Measurements from ENCODE around the gene CACNA1I.
"Not testable (repeated sequence)": the region's sequence is repeated elsewhere in the genome, so short reads cannot be mapped to it uniquely, and the experiment has no call there.

CACNA1I gene

DNA sequence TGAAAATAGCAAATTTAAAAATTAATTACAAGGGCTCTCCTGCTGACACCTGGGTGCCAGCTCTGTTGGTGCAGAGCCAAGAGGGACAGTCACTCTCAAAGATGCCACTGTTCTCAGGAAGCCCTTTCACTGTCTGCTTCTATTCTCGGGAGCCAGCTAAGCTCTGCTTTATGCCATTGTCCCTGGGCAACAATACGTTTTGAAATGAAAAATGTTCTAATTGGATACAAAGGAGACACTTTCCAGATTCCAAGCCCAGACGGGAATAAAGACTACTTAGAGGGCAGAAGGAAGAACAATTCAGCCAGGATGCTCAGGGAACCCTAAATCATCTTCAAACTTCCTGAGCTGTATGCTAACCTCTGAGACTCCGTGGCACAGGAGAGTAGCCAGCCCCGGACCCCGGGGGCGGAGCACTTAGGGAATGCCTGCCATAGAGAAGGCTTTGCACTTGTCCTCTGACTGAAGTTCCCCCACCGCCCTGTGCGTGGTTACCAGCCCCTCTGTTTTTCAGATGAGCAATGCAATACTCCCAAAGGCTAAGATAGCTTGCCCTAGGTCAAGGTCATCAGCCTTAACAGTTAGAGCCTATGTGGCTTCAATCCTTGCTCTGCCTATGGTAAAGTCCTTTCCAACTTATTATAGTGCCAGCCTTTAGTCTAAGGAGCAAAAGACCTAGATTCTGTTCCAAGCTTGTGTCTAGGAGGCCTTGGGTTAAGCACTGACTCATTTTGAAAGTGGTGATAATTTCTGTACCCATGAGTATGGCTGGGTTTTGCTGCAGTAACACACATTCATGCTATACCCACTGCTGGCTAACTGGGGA, 150.9 kb downstream of the CACNA1I start:
- DNase-seq (ENCODE audit: low read depth): no peak

DNA sequence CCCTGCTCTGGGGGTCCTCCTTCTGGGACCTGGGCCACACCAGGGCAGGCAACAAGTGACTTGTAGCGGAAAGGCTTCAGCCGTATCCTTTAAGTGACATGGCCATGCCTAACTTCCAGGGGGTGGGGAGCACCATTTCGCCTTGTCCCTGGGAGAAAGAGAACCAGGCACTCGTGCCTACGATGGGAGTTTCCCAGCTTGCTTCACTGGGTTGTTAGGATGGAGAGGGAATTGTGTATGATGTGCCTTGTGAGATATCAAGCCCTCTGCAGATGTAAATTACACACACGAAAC, 151.4 kb downstream of the CACNA1I start:
- DNase-seq (ENCODE audit: low read depth): no peak

DNA sequence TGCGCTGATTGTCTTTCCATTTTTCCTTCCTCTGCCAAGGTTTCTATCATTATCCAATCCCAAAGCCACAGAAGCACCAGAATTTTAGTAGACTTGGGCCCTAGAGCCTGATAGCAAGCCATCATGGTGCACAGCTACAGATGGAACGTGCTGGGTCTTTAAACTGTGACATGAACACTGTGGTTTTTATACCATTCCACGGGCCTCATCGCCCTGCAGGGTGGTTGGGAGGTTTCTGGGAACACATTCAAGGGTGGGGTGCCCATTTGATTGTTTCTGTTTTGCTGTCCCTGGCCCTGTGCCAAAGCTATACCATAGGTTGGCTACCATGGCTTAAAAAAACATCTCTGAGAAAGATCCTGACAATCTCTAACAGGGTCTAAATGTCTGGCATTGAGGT, 151.9 kb downstream of the CACNA1I start:
- no peak for DNase-seq (ENCODE audit: low read depth)

DNA sequence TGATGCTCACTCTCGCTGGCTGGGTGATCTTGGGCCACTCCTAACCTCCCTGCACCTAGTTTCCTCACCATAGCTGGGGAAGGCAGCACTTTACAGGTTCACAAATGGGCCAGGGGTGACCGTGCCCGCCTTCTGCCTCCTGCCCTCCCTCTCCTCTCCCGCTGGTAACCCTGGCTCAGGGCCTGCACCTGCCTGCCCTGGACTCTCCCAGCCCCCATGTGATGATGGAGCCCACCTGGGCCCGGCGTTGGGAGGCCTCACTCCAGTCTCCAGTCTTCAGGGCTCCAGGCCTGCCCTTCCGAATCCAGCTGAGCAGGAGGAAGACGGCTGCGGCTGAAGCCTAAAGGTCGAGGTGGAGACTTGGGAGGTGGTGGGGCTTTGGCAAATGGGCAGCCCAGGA, 152.9 kb downstream of the CACNA1I start:
- no peak for DNase-seq (ENCODE audit: low read depth)

- DNase-seq (ENCODE audit: low read depth): no peak
These were observed 153.4 kb downstream of the CACNA1I start for GRCh38 chr22:39723899-39724351.

GRCh38 chr22:39724390-39724789, 153.8 kb downstream of the CACNA1I start:
- no peak for DNase-seq (ENCODE audit: low read depth)

DNA sequence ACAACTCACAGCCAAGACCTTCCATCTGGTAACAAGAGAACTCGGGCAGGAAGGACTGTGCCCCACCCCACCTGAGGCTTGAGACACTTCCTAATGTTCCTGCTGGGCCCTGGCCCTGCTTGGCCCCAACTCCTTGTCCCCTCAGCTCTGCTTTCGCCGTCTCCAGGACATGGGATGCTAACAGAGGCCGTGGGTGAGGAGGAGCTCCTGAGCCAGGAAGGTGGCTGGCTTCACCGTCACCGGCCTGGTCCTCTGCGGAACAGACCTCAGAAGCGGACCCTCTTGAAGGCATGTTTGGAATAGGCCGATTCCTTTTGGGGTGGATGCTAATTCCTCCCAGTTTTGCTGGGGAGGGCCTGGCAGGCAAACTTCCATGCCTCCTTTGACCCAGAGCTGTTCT, 154.3 kb downstream of the CACNA1I start:
- no peak for DNase-seq (ENCODE audit: low read depth)

- no peak for DNase-seq (ENCODE audit: low read depth)
These were observed 154.9 kb downstream of the CACNA1I start for GRCh38 chr22:39725351-39726035.

- no peak for DNase-seq (ENCODE audit: low read depth)
These were observed 157.0 kb downstream of the CACNA1I start for GRCh38 chr22:39727541-39727940.

DNA sequence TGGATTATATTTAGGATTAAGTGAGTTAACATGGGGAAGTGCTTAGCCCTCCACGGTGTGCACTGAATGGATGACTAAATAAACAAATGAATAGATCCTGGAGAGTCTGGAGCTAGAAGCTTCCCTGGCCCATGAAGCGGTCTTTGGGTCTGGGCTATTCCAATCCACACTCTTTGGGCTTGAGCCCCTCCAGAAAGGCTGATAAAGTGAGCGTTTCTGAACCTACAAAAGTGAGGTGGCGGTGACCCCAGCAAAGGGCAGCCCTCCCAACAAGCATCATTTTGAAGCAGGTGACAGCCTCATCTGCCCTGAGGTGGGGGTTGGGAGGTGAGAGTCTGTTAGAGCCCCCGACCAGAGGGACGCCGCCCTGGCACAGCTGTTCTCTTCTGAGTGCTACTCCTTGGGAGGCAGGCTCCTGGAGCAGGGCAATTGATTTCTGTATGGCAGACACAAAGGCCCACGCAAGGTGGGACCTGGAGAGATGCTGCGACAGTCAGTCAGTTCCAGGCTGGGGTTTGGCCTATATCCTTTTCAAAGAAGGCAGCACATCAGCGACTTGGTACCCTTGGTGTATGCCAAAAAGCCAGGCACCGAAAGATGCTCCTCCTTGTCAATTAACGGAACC, 157.8 kb downstream of the CACNA1I start:
- DNase-seq (ENCODE audit: low read depth): no peak

DNA sequence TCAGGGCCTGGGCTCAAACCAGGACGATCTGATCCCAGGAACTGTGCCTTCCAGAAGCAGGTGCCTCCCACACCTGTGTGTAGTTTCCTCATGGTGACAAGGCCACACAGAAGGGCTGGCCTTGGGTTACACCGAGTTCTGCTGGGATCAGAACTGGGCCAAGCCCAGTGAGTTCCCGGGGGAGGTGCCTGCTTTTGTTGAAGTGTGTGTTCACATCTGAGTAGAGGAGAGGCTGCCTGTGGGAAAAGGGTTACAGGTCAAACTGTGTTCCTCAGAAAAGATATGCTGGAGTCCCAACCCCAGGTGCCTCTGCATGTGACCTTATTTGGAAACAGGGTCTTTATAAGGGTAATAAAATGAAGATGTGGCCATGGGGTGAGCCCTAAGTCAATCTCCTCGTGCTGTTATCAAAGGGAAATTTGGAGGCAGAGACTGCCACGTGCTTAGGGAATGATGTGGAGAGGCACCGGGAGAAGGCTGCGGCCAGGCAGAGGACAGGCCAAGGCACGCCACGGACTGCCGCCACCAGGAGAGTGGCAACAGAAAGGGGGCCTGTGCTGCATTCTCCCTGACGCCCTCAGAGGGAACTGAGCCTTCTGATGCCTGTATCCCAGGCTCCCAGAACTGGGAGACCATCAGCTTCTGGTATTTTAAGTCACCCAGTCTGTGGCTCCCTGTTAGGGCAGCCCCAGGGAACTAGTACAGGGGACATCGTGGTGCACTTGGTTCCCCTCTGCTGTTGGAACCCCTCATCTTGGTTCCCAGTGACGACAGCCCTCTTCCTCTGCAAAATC, 158.8 kb downstream of the CACNA1I start:
- no peak for DNase-seq (ENCODE audit: low read depth)

DNA sequence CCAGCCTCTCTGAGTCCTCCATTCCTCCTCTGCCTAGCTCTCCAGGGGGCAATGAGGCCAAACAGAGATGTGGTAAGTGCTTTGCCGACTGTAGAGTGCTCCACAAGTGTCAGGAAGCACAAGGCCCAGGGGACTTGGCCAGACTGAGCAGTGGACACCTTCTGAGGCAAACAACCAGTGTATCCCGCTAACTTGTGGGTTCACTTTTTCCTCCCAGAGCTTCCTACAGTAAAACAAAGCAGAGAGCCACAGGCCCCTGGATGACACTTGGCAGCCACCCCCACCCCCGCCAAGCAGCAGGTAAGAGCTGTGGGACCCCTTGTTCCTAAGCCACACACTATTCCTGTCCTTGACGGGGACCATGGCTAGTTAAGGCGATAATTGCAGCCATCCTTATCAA, 160.9 kb downstream of the CACNA1I start:
- DNase-seq (ENCODE audit: low read depth): no peak

DNA sequence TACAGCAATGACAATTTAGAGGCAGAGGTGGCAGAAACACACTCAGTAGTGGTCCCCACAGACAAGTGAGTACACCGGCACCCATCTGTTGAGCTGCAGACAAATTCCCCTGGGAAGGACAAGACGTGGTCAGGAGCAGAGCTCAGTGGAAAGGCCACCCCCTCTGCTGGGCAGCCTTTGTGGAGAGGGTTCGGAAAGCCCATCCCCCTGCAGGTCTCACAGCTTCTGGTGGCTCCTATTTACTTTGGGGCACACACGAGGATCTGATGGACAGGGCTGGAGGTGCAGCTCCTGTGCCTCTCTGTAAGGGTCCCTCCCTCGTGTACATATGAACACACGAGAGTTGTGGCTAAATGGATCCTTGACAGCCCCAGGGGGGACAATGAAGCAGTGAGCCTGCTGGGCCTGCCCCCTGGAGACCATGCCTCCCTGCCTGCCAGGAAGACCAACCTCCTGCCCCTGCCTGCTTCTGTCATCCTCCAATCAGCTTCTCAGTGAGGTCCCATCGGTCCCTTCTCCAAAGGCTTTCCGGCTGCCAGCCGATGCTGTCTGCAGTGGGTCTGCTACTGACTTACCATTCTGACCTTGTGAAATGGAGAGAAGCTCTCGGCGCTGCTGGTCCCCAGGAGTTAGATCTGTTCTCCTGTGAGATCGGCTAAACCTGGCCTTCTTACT, 161.5 kb downstream of the CACNA1I start:
- DNase-seq (ENCODE audit: low read depth): no peak

- DNase-seq (ENCODE audit: low read depth): no peak
These were observed 162.1 kb downstream of the CACNA1I start for GRCh38 chr22:39732625-39733024.

DNA sequence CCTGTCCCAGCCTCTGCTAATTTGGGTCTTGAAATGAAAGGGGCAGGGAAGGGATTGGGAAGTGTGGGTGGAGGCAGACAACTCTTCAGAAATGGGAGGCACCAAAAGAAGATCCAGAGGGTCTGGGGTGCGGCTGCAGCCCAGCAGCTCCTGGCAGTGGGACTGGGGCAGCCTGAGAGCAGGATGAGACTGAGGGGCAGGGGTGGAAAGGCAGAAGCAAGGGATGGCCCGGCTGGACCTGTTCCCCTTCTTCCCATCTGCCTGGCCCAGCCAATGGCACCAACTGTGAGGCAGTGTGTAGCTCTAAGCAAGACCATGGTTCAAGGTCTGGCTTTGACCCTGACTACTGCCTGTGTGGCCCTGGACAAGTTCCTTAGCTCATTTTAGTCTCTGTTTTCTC, 162.6 kb downstream of the CACNA1I start:
- DNase-seq (ENCODE audit: low read depth): no peak

GRCh38 chr22:39734046-39734445, 163.5 kb downstream of the CACNA1I start:
- DNase-seq (ENCODE audit: low read depth): not testable (repeated sequence)

GRCh38 chr22:39734866-39735265, 164.3 kb downstream of the CACNA1I start:
- no peak for DNase-seq (ENCODE audit: low read depth)

- DNase-seq (ENCODE audit: low read depth): no peak
These were observed 165.2 kb downstream of the CACNA1I start for GRCh38 chr22:39735776-39736175.

DNA sequence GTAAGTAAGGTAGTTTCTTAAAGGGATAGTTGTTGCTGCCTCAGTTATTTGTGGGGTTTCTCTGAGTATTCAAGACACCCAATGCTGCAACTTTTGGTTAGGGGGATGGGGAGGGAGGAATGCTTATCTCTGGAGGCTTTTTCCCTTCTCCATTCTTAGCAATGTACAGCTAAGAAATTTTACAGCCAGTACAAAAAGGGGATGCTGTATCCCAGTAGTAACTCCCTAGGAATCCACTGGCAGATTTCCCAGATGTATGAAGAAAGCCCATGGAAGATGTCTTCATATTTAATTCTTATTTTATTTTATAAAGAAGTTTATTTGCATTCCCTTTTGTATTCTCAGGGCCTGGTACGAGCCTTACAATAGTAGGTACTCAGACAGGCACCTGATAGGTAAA, 168.2 kb downstream of the CACNA1I start:
- DNase-seq (ENCODE audit: low read depth): no peak

All from GM04503 (cell line).